HG03095 (cell line): ENCODE measurements around the gene SPOCD1.

Experiments used
- ATAC-seq: cut with Tn5 transposase; IDR thresholded peaks from one replicate; pipeline ENCODE4 v1.9.1; 2021; ENCODE audit warnings: moderate library complexity; ENCODE audit not compliant: unreplicated experiment

The SPOCD1 gene

GRCh38 chr1:31757989-31758388, 57.8 kb downstream of the SPOCD1 start:
- ATAC-seq: no peak

DNA sequence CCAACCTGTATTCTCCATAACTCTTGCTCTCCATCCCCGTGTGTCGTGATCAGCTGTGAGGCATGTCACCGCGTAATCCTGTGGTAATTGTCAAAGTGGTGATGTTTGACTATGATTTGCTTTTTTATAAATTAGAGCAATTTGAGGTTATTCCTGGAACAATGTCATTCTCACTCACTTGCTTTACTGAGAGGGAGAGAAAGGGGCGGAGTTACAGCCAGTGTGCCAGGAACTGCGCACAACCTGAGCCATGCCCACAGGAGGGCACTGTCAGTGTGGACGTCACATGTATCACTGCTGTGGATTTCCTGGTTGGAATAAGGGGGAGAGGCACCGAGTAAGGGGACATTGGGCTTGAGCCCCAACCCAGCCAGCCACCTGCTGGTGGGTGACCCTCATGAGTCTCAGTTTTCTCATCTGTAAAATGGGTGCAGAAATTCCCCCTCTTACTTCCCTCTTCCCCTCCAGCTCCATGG, 58.6 kb downstream of the SPOCD1 start:
- no peak for ATAC-seq

GRCh38 chr1:31756578-31756977, 59.2 kb downstream of the SPOCD1 start:
- ATAC-seq: no peak

- ATAC-seq: no peak
Measured at GRCh38 chr1:31755850-31756492, 59.9 kb downstream of the SPOCD1 start.

DNA sequence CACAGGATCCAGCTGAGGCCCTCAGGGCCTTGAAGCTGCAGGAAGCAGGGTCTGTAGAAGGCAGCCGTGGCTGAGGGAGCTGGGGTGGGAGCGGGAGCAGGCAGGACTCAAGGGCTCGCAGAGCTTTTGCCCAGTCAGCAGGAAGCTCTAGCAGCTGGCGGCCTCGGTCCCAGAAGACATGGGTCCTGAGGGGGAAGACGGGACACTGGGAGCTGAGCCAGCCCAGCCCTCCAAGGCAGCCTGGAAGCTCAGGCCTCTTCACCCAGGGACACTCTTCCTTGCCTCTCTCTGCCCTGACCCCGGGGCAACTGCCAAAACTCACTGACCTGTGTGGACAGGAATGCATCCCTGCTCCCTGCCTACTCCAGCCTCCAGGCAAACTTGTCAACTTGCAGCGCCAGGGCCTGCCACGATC, 60.6 kb downstream of the SPOCD1 start:
- no peak for ATAC-seq

GRCh38 chr1:31754397-31754796, 61.4 kb downstream of the SPOCD1 start:
- no peak for ATAC-seq

GRCh38 chr1:31753707-31754349, 62.0 kb downstream of the SPOCD1 start:
- no peak for ATAC-seq

- no peak for ATAC-seq
Measured at GRCh38 chr1:31752952-31753475, 62.8 kb downstream of the SPOCD1 start.

- no peak for ATAC-seq
Measured at GRCh38 chr1:31752258-31752657, 63.6 kb downstream of the SPOCD1 start.

DNA sequence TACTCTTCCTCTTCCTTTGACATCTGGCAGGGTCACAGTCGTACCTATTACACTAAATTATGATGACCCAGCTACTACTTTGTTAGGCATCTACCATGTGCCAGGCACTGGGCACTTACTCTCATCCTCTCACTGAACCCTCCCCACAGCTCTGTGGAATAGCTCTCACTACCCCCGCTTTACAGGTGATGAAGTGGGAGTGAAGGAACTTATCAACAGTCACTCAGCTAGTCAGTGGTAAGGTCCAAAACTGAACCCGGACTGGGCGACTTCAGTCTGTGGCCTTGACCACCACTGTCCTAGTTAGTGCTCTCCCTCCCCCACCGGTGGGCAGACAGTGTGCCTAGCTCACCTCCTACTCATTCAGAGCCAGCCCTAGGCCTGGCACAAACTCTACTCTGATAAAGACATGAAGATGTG, 64.0 kb downstream of the SPOCD1 start:
- ATAC-seq: no peak

- no peak for ATAC-seq
Measured at GRCh38 chr1:31750858-31751510, 64.8 kb downstream of the SPOCD1 start.

DNA sequence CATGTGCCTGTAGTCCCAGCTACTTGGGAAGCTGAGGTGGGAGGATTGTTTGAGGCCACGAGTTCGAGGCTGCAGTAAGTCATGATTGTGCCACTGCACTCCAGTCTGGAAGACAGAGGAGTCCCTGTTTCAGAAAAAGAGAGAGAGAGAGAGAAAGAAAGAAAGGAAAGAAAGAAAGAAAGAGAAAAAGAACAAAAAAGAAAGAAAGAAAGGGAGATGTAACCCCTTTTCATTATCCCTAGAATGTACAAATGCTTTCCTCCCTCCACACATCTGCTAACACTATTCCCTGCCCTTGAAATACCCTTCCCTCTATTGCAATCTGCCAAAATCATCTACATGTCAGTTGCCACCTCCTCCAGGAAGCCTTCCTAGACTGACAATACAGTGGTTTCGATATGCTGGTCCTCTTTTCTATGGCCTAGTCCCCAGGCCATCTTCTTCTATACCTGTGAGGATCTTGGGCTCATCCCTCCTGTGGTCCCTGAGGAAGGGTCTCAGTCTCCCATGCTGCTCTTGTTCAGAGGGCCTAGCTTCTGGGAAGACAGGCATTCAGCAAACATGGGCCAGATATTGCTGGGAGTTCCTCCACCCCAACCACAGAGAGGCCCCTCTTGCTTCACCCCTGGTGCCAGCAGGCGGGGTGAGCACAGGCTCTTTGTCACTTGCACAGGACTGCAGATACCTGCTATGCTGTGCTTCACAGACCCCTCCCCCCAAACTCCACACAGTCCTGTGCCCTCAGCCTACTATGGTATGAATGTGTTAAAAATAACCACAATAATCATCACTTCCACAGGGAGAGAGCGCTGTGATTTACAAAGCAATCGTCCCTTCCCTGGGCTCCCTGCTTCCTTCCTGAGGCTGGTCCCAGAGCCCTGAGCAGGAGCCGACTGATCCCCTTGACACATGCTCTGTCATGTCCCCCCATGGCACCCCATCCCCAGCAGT, 65.8 kb downstream of the SPOCD1 start:
- no peak for ATAC-seq

DNA sequence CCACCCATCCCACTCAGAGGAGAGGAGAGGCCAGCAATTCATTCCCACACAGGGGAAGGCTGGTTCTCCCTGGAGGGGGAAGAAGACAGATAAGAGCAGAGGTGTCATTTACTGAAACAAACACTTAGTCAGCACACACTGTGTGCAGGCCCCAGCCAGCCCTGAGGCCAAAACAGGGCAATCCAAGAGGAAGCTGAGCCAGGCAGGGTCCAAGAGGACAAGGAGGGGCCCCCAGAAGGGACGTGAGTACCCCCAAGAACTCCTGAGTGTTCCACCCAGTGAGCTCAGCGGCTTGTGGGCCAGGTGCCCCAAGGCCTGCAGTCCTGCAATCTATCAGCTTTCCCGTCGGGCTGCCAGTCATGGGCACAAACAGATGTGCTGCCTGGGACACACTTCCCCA, 67.5 kb downstream of the SPOCD1 start:
- ATAC-seq: no peak

DNA sequence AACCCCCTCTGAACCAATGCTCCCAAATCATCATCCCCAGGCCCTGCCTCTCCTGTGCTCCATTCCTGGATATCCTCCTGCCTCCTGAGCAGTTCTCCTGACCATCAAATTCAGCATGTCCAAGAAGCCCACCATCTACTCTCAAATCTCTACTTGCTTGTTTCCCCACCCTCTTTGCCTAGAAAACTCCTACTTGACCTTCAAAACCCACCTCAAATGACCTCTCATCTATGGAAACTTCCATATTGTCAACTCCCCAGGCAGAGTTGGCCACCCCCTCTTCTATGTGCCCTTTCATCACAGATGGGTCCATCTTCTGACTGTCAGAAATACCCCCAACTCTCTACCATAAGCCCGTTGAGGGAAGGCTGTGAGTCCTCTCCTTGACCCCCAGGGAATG, 68.5 kb downstream of the SPOCD1 start:
- no peak for ATAC-seq

DNA sequence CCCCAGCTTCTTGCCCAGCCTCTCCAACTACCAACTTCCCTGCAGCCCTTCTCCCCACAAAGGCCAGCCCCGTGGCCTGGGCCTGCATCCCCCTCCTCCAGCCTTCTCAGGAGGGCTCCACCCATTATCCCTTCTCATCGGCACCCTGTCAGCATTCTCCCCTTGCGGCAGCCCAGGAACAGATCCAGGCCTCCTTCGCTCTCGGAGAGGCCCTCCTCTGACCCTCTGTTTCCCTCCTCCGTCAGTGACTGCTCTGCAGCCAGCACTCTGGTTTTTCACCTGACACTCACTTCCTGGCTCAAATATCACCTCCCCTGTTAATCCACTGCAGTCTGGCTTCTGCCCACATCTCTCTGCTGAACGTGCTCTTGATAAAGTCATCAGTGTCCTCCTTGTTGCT, 69.1 kb downstream of the SPOCD1 start:
- ATAC-seq: no peak

DNA sequence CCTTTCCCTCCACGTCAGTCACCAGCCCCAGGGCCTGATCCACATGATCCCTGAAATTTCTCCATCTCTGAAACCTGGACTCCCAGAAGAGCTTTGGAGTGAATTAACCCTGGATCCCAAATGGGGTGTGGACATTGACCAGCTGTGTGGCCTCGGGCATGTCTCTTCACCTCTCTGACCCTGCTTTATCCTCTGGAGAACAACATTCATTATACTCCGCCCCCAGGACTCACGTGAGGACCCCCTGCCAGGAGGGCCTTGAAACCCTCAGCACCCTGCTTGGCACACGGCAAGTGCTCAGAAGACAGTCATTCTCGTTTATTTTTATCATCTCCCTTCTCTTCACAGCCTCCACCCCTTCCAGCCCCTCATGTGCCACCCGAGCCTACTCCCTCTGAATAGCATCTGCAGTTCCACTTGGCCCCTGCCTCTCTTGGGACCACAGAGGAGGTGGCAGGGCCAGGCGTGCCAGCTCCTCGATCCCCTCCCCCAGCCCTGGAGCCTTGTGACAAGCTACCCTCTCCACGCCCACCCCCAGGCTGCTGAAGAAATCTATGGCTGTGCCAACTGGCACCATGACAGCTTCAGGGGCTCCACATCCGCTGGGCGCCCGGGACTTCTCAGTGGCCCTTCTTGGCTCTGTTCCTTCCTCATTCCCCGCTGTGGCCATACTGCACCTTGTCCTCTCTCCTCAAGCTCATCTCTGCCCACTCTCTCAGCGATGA, 69.7 kb downstream of the SPOCD1 start:
- no peak for ATAC-seq

GRCh38 chr1:31745096-31745945, 70.5 kb downstream of the SPOCD1 start:
- ATAC-seq: no peak

DNA sequence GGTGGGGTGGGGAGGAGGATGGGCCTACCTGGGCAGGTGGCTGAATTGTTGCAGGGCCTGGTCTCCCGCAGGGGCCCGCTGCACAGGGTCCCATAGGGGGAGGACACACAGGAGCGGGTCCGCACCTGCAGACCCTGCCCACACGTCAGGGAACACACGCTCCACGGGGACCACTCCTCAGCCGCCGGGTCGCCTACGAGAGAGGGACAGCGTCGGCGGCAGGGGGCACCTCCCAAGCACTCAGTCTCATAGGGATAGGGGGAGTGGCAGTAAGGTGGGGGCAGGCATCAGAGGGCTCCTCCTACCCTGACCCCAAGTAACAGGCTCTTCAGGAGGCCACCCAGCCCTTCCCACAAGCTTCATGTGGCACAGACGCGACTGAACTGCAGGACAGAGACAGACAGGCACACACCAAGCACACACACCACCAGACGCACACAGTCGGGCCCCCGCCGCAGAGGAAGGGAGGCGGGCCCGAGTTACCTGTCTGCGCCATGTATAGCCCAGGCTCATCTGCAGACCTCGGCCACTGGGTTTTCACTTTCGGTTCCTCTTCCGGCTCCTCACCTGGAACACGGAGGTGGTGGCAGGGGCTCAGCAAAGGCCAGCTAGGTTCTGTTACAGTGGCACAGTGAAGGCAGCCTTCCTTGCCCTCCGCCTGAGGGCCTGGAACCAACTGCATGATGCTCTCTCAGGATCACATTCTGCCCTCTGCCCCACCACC, 71.5 kb downstream of the SPOCD1 start:
- ATAC-seq: peak; percentile 76
